ENCODE measurements around the gene CSRP2.

DNA sequence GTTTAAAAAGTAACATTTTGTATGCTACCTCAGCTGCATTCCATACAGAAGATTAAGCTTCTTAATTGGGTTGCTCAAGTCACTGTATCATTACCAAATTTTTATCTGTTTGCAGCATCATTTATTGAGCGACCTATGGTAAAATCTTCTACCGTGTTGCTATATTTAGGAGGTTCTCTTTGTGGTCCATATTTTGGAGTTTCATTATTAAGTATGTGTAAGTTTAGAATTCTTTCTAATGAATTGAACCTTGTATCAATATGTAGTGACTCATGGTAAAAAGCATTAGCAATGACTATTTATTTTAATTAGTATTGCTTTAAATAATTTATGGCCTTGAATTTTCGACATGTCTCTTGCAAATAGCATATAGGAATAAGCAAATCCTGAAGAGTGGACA is 42.2 kb downstream of the CSRP2 start:
- TF ChIP-seq, protein P1, sequence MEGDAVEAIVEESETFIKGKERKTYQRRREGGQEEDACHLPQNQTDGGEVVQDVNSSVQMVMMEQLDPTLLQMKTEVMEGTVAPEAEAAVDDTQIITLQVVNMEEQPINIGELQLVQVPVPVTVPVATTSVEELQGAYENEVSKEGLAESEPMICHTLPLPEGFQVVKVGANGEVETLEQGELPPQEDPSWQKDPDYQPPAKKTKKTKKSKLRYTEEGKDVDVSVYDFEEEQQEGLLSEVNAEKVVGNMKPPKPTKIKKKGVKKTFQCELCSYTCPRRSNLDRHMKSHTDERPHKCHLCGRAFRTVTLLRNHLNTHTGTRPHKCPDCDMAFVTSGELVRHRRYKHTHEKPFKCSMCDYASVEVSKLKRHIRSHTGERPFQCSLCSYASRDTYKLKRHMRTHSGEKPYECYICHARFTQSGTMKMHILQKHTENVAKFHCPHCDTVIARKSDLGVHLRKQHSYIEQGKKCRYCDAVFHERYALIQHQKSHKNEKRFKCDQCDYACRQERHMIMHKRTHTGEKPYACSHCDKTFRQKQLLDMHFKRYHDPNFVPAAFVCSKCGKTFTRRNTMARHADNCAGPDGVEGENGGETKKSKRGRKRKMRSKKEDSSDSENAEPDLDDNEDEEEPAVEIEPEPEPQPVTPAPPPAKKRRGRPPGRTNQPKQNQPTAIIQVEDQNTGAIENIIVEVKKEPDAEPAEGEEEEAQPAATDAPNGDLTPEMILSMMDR (conservative IDR thresholded peaks at IDR 0.05 in 1 of 2, IDR thresholded peaks at IDR 0.05 in 1 of 2; ENCODE audit: low read depth in 1 of 2, low read length in 2 of 2): no peak
- TF ChIP-seq EZH2 (IDR thresholded peaks at IDR 0.05; ENCODE audit: low read length, missing control alignments): no peak

Data from fibroblast of lung (primary cell).